ES-I3 (cell line): ENCODE measurements around the gene DNAI4.
"Not testable (repeated sequence)": the region's sequence is repeated elsewhere in the genome, so short reads cannot be mapped to it uniquely, and the experiment has no call there.

Experiments
- H3K36me3 ChIP-seq: 2 replicates; pipeline ENCODE4 v1.6.1; 2013; ENCODE audit warnings: mild to moderate bottlenecking, low read length, control low read depth, moderate library complexity; ENCODE audit not compliant: insufficient read depth
- H3K4me1 ChIP-seq: 2 replicates; pipeline ENCODE4 v1.6.1; 2013; ENCODE audit warnings: mild to moderate bottlenecking, control low read depth, low read length; ENCODE audit not compliant: insufficient read depth
- H3K9ac ChIP-seq: 2 replicates; pipeline ENCODE4 v1.6.1; 2013; ENCODE audit warnings: low read depth, mild to moderate bottlenecking, low read length, moderate library complexity
- H3K9me3 ChIP-seq: 2 replicates; pipeline ENCODE4 v1.6.1; 2013; ENCODE audit warnings: mild to moderate bottlenecking, low read length, moderate library complexity; ENCODE audit not compliant: control insufficient read depth, insufficient read depth

Gene DNAI4

DNA sequence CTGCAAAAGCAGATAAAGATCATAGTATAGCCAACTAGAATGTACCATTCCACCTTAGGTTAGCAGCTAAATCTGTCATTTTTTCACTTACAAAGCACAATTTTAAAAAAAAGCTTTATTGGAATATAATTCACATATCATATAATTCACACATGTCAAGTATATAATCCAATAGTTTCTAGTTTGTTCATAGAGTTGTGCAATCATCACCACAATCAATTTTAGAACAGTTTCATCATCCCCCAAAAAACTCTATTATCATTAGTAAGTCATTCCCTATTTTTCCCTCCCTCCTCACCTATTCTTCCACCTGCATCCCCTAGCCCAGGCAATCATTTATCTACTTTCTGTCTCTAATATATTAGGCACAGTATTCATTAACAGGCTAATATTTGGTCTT lies 91.5 kb downstream of the DNAI4 start:
- no peaks in the 10 kb centered on the region for H3K9me3 ChIP-seq
- no peak overlapping the region for H3K9ac ChIP-seq
- no peaks in the 10 kb centered on the region for H3K4me1 ChIP-seq
- H3K36me3 ChIP-seq: no peaks in the 10 kb centered on the region

DNA sequence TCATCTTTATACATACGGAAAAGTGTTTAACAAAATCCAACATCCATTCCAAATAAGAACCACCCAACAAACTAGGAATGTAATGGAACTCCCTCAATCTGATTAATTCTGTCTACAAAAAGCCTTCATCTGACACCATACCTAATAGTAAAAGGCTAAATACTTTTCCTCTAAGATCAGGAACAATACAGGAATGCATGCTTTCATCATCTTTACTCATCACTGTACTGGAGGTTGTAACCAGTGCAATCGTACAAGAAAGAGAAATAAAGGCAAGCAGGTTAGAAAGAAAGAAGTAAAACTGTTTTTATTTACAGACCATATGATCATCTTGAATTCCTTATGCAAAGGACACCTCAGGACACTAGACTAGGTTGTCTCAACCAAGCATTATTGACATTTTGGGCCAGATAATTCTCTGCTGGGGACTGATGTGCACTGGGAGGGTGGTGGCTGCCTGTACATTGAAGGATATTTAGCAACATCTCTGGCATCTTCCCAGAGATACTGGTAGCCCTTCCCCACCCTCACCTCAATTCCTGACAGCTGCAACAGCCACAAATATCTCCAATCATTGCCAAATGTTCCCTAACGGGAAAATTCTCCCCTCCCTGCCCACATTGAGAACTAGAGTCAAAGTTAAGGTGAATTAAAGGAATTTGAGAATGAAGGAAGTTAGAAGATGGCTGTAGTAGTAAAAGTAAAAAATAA lies 93.0 kb downstream of the DNAI4 start:
- no peaks in the 10 kb centered on the region for H3K9me3 ChIP-seq
- no peaks in the 10 kb centered on the region for H3K36me3 ChIP-seq
- H3K4me1 ChIP-seq: no peaks in the 10 kb centered on the region
- no peak overlapping the region for H3K9ac ChIP-seq

DNA sequence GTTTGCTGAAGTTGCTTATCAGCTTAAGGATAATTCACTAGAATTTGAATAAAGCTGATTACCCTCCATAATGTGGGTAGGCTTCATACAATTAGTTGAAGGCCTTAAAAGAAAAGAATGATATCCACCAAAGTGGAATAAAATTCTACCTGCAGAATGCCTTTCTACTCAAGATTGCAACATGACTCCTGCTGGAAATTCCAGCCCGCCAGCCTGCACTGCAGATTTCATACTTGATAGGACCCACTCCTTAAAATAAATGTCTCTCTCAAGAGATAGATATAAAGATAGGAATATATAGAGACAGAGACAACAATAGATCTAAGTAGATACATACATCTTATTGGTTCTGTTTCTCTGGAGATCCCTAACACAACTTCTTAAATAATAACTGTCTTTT lies 99.9 kb downstream of the DNAI4 start:
- no peaks in the 10 kb centered on the region for H3K4me1 ChIP-seq
- H3K9me3 ChIP-seq: no peaks in the 10 kb centered on the region
- no peak overlapping the region for H3K9ac ChIP-seq
- no peaks in the 10 kb centered on the region for H3K36me3 ChIP-seq

DNA sequence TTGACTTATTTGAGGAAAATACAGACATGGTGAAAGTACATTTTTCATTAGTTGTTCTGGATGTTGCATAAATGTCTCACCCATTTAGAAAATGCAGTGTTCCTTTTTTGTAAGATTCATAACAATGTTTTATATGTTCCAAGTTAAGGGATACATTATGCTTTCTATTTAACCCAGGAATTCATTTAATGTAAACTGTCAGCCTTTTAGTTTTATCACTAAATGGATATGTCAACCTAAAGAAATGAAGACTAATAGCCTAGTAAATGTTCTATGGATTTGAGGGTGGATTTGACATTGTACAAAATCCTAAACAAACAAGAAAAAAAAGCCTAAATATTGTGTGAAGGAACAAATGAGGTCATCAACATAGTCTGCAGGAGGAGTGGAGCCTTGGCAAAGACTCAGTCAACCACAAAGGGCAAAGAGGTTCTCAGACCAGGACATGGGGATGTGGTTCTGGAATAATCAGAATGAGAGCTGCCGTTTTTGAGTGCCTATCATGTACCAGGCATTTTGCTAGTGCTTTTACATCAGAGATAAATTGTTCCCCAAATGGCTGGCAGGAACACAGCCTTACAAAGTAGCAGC lies 114.8 kb downstream of the DNAI4 start:
- Histone ChIP-seq H3K9me3 (no peaks in the 10 kb centered on the region), H3K36me3 (no peaks in the 10 kb centered on the region), H3K4me1 (no peaks in the 10 kb centered on the region), H3K9ac (no peak overlapping the region)

DNA sequence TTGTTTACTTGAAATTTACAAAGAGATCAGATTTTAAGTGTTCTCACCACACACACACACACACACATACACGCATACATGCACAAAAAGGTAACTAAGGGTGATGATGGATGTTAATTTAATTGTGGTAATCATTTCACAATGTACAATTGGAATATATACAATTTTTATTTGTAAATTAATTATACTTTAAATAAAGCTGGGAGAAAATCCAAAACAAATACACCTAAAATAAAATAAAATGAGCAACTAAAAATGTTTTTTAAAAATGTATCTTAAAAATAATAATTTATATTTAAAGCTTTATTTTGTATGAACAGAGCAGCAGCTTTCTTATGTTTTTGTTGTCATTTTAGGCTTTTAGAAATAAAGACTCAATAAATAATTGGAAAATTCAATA lies 115.4 kb downstream of the DNAI4 start:
- H3K9me3 ChIP-seq: no peaks in the 10 kb centered on the region
- H3K4me1 ChIP-seq: no peaks in the 10 kb centered on the region
- no peak overlapping the region for H3K9ac ChIP-seq
- H3K36me3 ChIP-seq: no peaks in the 10 kb centered on the region

DNA sequence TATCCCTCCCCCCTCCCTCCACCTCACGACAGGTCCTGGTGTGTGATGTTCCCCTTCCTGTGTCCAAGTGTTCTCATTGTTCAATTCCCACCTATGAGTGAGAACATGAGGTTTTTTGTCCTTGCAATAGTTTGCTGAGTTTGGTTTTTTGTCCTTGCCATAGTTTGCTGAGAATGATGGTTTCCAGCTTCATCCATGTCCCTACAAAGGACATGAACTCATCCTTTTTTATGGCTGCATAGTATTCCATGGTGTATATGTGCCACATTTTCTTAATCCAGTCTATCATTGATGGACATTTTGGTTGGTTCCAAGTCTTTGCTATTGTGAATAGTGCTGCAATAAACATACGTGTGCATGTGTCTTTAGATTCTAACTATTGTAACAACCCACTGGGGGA lies 128.8 kb downstream of the DNAI4 start:
- not testable (repeated sequence) for H3K9me3 ChIP-seq, H3K9ac ChIP-seq, H3K4me1 ChIP-seq, H3K36me3 ChIP-seq

DNA sequence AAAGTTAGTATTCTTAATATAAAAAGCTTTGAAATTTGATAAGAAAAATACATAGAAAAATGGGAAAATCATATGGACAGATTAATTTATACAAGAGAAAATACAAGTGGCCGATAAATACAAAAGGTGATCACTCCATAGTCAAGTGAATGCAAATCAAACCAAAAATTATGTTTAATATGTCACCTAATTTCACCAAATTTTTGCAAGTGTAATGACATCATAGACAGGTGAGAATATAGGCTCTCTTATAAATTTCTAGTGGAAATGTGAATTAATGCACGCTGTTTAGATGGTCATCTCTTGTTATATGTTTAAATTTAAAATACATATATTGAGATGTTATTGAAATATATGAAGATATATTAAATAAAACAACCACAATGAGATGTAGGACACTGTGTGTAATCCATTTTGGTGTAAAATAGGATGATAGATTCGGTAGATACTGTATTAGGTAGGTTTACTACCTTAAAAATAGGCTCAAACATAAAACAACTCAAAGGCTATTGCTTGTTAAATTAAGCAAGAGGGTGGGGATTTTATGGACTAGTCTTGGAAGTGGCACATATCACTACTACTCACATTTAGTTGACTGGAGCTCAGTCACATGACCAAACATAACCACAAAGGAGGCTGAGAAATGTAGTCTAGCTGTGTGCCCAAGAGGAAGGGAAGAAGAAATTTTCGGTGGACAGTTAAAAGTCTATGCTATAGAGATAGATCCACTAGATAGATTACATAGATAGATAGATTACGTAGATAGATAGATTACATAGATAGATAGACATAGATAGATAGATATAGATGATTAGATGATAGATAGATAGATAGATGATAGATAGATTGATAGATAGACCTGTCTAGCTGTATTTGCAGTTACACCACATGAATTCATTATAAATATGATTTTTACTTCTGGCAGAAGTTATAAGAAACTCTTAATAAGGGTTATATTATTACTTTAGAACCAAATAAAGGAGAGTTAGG lies 132.7 kb downstream of the DNAI4 start:
- no peaks in the 10 kb centered on the region for H3K36me3 ChIP-seq
- no peaks in the 10 kb centered on the region for H3K4me1 ChIP-seq
- no peaks in the 10 kb centered on the region for H3K9me3 ChIP-seq
- no peak overlapping the region for H3K9ac ChIP-seq

DNA sequence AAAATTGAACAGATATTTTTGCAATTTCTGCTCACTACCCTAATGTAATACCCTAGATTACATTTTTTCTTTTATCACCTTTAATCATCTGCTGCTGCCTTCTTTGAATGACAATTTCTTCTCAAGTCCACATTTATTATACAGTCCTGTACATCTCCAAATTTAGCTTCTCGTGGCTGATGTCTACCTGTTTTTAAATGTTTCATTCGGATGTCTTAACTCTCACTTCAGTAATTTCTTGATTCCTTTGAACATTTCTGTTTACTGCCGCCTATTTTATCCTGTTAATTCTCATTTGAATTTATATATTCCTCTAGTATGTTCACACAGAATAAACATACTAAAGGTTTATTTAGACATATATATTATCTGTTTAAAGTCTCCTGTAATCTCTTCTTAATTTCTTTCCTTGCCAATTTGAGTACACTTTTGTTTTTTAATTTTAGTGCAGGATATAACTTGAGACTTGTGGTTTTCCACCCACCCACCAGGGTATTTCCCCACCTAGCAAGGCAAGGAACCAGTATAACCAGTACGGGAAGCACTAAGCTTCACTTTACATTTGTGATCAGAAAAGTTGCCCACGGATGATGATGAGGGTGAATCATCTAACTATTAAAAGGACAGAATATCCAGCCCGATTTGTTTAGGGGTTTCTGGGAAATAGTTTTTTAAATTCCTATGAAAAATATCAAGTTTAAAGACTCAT lies 136.3 kb downstream of the DNAI4 start:
- Histone ChIP-seq H3K4me1 (no peaks in the 10 kb centered on the region), H3K9me3 (no peaks in the 10 kb centered on the region), H3K9ac (no peak overlapping the region), H3K36me3 (no peaks in the 10 kb centered on the region)

DNA sequence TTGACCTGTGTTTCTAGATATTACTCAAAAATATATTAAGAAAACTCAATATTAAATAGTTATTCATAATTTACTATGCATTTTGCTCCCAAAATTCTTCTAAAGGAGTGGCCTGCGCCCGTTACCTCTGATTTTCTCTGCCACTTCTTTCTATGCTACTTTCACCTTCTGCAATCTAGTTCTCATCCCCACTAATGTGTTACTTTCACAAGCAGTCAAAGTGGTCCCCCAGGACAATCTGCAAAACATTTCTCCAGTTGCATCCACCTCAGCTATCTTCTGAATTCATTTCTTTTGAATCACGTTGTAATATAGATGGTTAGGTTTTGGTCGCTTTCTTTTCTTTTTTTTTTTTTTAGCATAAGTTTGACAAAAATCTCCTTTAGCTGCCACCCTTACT lies 137.0 kb downstream of the DNAI4 start:
- H3K4me1 ChIP-seq: no peaks in the 10 kb centered on the region
- no peak overlapping the region for H3K9ac ChIP-seq
- no peaks in the 10 kb centered on the region for H3K36me3 ChIP-seq
- H3K9me3 ChIP-seq: no peaks in the 10 kb centered on the region

DNA sequence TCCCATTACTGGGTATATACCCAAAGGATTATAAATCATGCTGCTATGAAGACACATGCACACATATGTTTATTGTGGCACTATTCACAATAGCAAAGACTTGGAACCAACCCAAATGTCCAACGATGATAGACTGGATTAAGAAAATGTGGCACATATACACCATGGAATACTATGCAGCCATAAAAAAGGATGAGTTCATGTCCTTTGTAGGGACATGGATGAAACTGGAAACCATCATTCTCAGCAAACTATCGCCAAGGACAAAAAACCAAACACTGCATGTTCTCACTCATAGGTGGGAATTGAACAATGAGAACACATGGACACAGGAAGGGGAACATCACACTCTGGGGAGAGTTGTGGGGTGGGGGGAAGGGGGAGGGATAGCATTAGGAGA lies 138.9 kb downstream of the DNAI4 start:
- H3K9me3 ChIP-seq, H3K9ac ChIP-seq, H3K4me1 ChIP-seq, H3K36me3 ChIP-seq: not testable (repeated sequence)

DNA sequence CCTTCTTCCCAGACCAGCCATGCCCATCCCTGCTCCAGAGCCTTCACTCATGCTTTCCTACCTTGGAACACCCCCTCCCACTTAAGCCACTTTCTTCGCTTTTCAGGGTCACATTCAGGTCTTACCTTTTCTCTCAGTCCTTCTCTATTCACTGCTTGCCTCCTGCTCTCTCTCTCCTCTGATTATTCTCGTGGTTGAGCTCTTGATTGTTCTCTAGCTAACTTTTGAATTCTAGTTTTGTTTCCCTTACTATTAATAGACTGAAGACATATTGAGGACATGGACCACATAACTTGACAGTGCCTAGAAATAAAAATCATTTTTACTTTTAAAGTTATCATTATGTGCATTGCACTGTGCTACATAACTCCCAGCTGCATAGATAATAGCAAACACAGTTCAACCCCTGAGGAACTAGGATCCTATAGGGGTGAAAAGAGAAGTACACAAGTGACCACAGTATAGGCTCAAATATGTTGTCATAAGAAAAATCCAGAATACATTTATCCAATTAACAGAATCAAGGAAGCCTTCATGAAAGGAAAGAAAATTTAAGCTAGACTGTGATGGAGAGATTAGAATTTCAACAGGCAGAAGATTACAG lies 145.1 kb downstream of the DNAI4 start:
- Histone ChIP-seq H3K36me3 (no peaks in the 10 kb centered on the region), H3K9me3 (no peaks in the 10 kb centered on the region), H3K9ac (no peak overlapping the region), H3K4me1 (no peaks in the 10 kb centered on the region)

DNA sequence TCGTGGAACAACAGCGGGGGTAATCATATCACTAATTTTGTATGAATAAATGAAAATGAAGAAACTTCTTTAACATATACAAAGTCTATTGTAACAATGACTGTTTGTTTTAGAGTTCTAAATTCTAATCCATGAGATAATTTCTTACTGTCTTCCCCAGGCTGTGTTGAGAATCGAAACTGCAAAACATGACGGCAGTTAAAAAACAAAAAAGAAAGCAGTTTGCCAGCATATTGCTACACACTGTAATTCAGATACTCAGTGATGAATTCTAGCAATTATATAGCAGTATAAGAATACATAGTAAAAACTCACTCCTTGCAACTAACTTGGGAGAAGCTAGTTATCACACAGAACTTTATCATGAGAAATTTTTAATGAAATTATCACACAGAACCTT lies 145.7 kb downstream of the DNAI4 start:
- H3K9me3 ChIP-seq: no peaks in the 10 kb centered on the region
- no peak overlapping the region for H3K9ac ChIP-seq
- H3K4me1 ChIP-seq: no peaks in the 10 kb centered on the region
- no peaks in the 10 kb centered on the region for H3K36me3 ChIP-seq

DNA sequence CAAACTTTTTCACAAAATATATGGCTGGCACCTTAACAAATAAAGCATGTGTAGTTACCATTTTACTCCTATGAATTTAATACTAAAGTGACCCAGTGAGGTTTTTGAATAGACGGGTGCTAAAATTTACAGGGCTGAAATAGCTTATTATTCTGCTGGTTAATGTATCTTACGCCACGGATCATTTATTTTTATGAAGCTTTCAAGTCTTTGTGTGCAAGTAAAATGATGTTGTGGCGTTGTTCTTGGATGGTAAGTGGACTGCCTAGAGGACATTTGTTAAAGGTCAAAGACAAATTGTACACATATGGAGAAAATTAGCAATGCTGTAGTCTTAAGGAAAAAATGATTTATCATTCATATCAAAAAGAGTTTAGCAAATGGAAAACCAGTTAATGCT lies 146.4 kb downstream of the DNAI4 start:
- H3K4me1 ChIP-seq: no peaks in the 10 kb centered on the region
- H3K36me3 ChIP-seq: no peaks in the 10 kb centered on the region
- H3K9ac ChIP-seq: no peak overlapping the region
- H3K9me3 ChIP-seq: no peaks in the 10 kb centered on the region

DNA sequence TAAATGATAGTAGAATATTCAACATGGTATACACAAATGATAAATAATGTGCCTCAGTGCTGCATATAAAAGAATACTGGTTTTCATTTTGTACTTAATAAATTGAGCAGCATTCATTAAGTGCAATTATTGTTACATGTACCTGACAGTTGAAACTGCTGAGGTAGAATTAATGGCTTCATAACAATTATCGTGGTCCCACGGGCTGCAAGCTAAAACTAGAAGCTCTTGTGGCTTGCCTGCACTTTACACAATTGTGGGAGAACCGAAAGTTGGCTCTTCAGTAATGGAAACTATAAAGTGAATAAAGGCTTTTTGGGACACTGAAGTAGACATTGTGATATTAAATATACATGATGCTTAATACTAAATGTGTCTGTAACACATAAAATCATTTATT lies 146.8 kb downstream of the DNAI4 start:
- H3K36me3 ChIP-seq: no peaks in the 10 kb centered on the region
- no peaks in the 10 kb centered on the region for H3K9me3 ChIP-seq
- no peak overlapping the region for H3K9ac ChIP-seq
- no peaks in the 10 kb centered on the region for H3K4me1 ChIP-seq
